Measurements from ENCODE around the gene UBL4A. TPM values are rescaled to one million over a fixed set of nuclear protein-coding genes. Genes with fewer than 3 reads are reported as not detected.

The UBL4A gene
- polyA plus RNA-seq, 1 donor (not counting 4 experiments of a cell fraction or from before 2014, with no cell fraction given), result 15.2 TPM

- Histone ChIP-seq H3K4me1 (ENCODE audit: control insufficient read depth, extremely low read depth, insufficient read depth, low read length) (peaks cover 2% of the 10 kb centered on the region), H3K27ac (ENCODE audit: control insufficient read depth, insufficient read depth, low read length) (no peak overlapping the region), H3K4me3 (ENCODE audit: control insufficient read depth in 2 of 3, extremely low read depth in 1 of 3, insufficient read depth in 2 of 3, low read depth in 1 of 3, low read length in 3 of 3) (no peak overlapping the region), H3K27me3 (ENCODE audit: control insufficient read depth, extremely low read depth, insufficient read depth, low read length) (no peaks in the 10 kb centered on the region), H3K4me2 (ENCODE audit: control insufficient read depth, extremely low read depth, insufficient read depth, low read depth, low read length) (no peak overlapping the region), H3K36me3 (ENCODE audit: control insufficient read depth in 2 of 2, extremely low read depth in 1 of 2, insufficient read depth in 2 of 2, low read length in 2 of 2) (no peaks in the 10 kb centered on the region), H3K9me3 (ENCODE audit: control insufficient read depth, low read depth, low read length) (no peaks in the 10 kb centered on the region), H3K79me2 (ENCODE audit: control insufficient read depth, insufficient read depth, low read length) (peaks cover 6% of the 10 kb centered on the region), H4K20me1 (ENCODE audit: control insufficient read depth, extremely low read depth, insufficient read depth, low read length) (no peaks in the 10 kb centered on the region), H2AFZ (ENCODE audit: control insufficient read depth, low read length) (no peak overlapping the region), H3K9ac (ENCODE audit: control insufficient read depth, extremely low read depth, insufficient read depth, low read length) (no peak overlapping the region), H3K9me1 (ENCODE audit: control insufficient read depth, extremely low read depth, insufficient read depth, low read length) (no peaks in the 10 kb centered on the region)
- FAIRE-seq, result no peak
- TF ChIP-seq CTCF (optimal IDR thresholded peaks at IDR 0.05 in 1 of 3, IDR thresholded peaks at IDR 0.05 in 1 of 3, conservative IDR thresholded peaks at IDR 0.05 in 1 of 3; ENCODE audit: extremely low read depth in 1 of 3, insufficient read depth in 2 of 3, low read length in 3 of 3), result no peak
- no peak for DNase-seq (ENCODE audit: low read depth, low spot score)
- dilution Hi-C loops (cut with MboI; ENCODE audit: extremely low pct_ligation_motif_present, low sequenced_read_pairs), result no loop called here
Observed at GRCh38 chrX:154513716-154514115, 27.3 kb upstream of the UBL4A start.

- no peak for DNase-seq (ENCODE audit: low read depth, low spot score)
- dilution Hi-C loops (cut with MboI; ENCODE audit: extremely low pct_ligation_motif_present, low sequenced_read_pairs), result no loop called here
Observed at GRCh38 chrX:154512879-154513553, 26.6 kb upstream of the UBL4A start.

More at GRCh38 chrX:154512879-154513553, 26.6 kb upstream of the UBL4A start:
- Histone ChIP-seq H3K27me3 (ENCODE audit: control insufficient read depth, extremely low read depth, insufficient read depth, low read length) (no peaks in the 10 kb centered on the region), H3K9me3 (ENCODE audit: control insufficient read depth, low read depth, low read length) (no peaks in the 10 kb centered on the region), H3K36me3 (ENCODE audit: control insufficient read depth in 2 of 2, extremely low read depth in 1 of 2, insufficient read depth in 2 of 2, low read length in 2 of 2) (no peaks in the 10 kb centered on the region), H3K9ac (ENCODE audit: control insufficient read depth, extremely low read depth, insufficient read depth, low read length) (no peak overlapping the region), H3K4me2 (ENCODE audit: control insufficient read depth, extremely low read depth, insufficient read depth, low read depth, low read length) (no peak overlapping the region), H2AFZ (ENCODE audit: control insufficient read depth, low read length) (no peak overlapping the region), H3K9me1 (ENCODE audit: control insufficient read depth, extremely low read depth, insufficient read depth, low read length) (no peaks in the 10 kb centered on the region), H3K4me1 (ENCODE audit: control insufficient read depth, extremely low read depth, insufficient read depth, low read length) (peaks cover 2% of the 10 kb centered on the region), H3K79me2 (ENCODE audit: control insufficient read depth, insufficient read depth, low read length) (peaks cover 6% of the 10 kb centered on the region), H3K4me3 (ENCODE audit: control insufficient read depth in 2 of 3, extremely low read depth in 1 of 3, insufficient read depth in 2 of 3, low read depth in 1 of 3, low read length in 3 of 3) (no peak overlapping the region), H3K27ac (ENCODE audit: control insufficient read depth, insufficient read depth, low read length) (no peak overlapping the region), H4K20me1 (ENCODE audit: control insufficient read depth, extremely low read depth, insufficient read depth, low read length) (no peaks in the 10 kb centered on the region)
- TF ChIP-seq EZH2 (IDR thresholded peaks at IDR 0.05; ENCODE audit: low read length) (no peak), CTCF (optimal IDR thresholded peaks at IDR 0.05 in 1 of 3, IDR thresholded peaks at IDR 0.05 in 1 of 3, conservative IDR thresholded peaks at IDR 0.05 in 1 of 3; ENCODE audit: extremely low read depth in 1 of 3, insufficient read depth in 2 of 3, low read length in 3 of 3) (no peak)
- no peak for FAIRE-seq

Measured in keratinocyte (primary cell).